IMR-90 (cell line): ENCODE data around the gene RFPL4A. TPM values are rescaled to one million over a fixed set of nuclear protein-coding genes. Genes with fewer than 3 reads are reported as not detected.
"Not testable (repeated sequence)": the region's sequence is repeated elsewhere in the genome, so short reads cannot be mapped to it uniquely, and the experiment has no call there.

Source experiments
- ATAC-seq: fragments of 200-7000 bp; cut with Tn5 transposase; 2 replicates; pipeline ENCODE4 v1.9.1; 2020; ENCODE audit warnings: low read depth, mild to moderate bottlenecking, moderate library complexity
- Bru-seq: library from RNA; stranded (reverse); fragments of 400-500 nt; gene quantifications from one replicate; lab custom pipeline; 2021; lab: Mats Ljungman, UMichigan
- BruChase-seq, 2 experiments: library from RNA; stranded (reverse); fragments of 400-500 nt; gene quantifications; one replicate each; lab custom pipeline; 2021; lab: Mats Ljungman, UMichigan
- BruUV-seq: library from RNA; stranded (reverse); fragments of 400-500 nt; replicated peaks from 2 replicates; lab custom pipeline; 2021; lab: Mats Ljungman, UMichigan
- CTCF ChIA-PET: fragments of 300-600 bp; formaldehyde crosslinking; extraction: SDS; loops from one replicate; lab custom pipeline; 2021; ENCODE audit warnings: antibody characterized with exemption; lab: Yijun Ruan, JAX
- POLR2A ChIA-PET: fragments of 300-600 bp; sonication (Branson Sonifier 250); formaldehyde crosslinking; loops from one replicate; lab custom pipeline; 2022; ENCODE audit warnings: antibody characterized with exemption; ENCODE audit not compliant: unreplicated experiment; lab: Charles Lee
- DNase-seq: peaks from one replicate; pipeline ENCODE4 v3.0.0; 2013
- H2AFZ ChIP-seq: replicated peaks from 2 replicates; pipeline ENCODE3; 2013; ENCODE audit warnings: low read length, mild to moderate bottlenecking; ENCODE audit not compliant: poor library complexity
- H2AK5ac ChIP-seq: 2 replicates; pipeline ENCODE4 v1.6.1; 2013; ENCODE audit warnings: low read depth, low read length, inconsistent platforms
- H2AK9ac ChIP-seq: replicated peaks from 2 replicates; pipeline ENCODE3; 2013; ENCODE audit warnings: mild to moderate bottlenecking, low read depth, low read length, moderate library complexity; ENCODE audit not compliant: poor library complexity
- H2BK120ac ChIP-seq: 2 replicates; pipeline ENCODE4 v1.6.1; 2013; ENCODE audit warnings: low read depth, low read length, inconsistent platforms
- H2BK15ac ChIP-seq: 3 replicates; pipeline ENCODE4 v1.6.1; 2013; ENCODE audit warnings: low read depth, low read length, inconsistent platforms
- H2BK20ac ChIP-seq: 2 replicates; pipeline ENCODE4 v1.6.1; 2013; ENCODE audit warnings: low read depth, mild to moderate bottlenecking, inconsistent platforms, low read length, moderate library complexity
- H2BK5ac ChIP-seq: 2 replicates; pipeline ENCODE4 v1.6.1; 2013; ENCODE audit warnings: mild to moderate bottlenecking, low read depth, low read length, inconsistent platforms; ENCODE audit not compliant: poor library complexity, severe bottlenecking
- H3K14ac ChIP-seq: replicated peaks from 2 replicates; pipeline ENCODE4 v1.6.1; 2013; ENCODE audit warnings: low read depth, low read length, inconsistent platforms
- H3K18ac ChIP-seq: 2 replicates; pipeline ENCODE4 v1.6.1; 2013; ENCODE audit warnings: low read depth, low read length, control low read depth
- H3K23ac ChIP-seq: 2 replicates; pipeline ENCODE4 v1.6.1; 2013; ENCODE audit warnings: low read depth, low read length, inconsistent platforms
- H3K27ac ChIP-seq: 2 replicates; pipeline ENCODE4 v1.5.1; 2013; ENCODE audit warnings: mild to moderate bottlenecking, control low read depth, low read length; ENCODE audit not compliant: insufficient read depth
- H3K27me3 ChIP-seq: 2 replicates; pipeline ENCODE4 v1.6.1; 2013; ENCODE audit warnings: low read length; ENCODE audit not compliant: control insufficient read depth, insufficient read depth
- H3K36me3 ChIP-seq: 2 replicates; pipeline ENCODE4 v1.6.1; 2013; ENCODE audit warnings: low read length, mixed read lengths; ENCODE audit not compliant: control insufficient read depth, insufficient read depth
- H3K4ac ChIP-seq: 2 replicates; pipeline ENCODE4 v1.6.1; 2013; ENCODE audit warnings: low read depth, low read length, inconsistent platforms
- H3K4me1 ChIP-seq: 2 replicates; pipeline ENCODE4 v1.6.1; 2013; ENCODE audit warnings: low read length, mixed read lengths; ENCODE audit not compliant: control insufficient read depth, insufficient read depth
- H3K4me2 ChIP-seq: 2 replicates; pipeline ENCODE4 v1.6.1; 2013; ENCODE audit warnings: low read depth, mild to moderate bottlenecking, control low read depth, low read length, moderate library complexity
- H3K4me3 ChIP-seq: 2 replicates; pipeline ENCODE4 v1.5.1; 2013; ENCODE audit warnings: low read depth, mild to moderate bottlenecking, control low read depth, low read length, moderate library complexity; ENCODE audit not compliant: insufficient read depth
- H3K56ac ChIP-seq: 2 replicates; pipeline ENCODE4 v1.6.1; 2013; ENCODE audit warnings: low read length, inconsistent platforms; ENCODE audit not compliant: insufficient read depth; ENCODE audit errors: extremely low read depth
- H3K79me1 ChIP-seq, 2 experiments: 2 replicates each; pipeline ENCODE4 v1.6.1; 2013; ENCODE audit warnings: low read length in 2 of 2, inconsistent platforms in 1 of 2, low read depth in 1 of 2
- H3K9ac ChIP-seq: 2 replicates; pipeline ENCODE4 v1.6.1; 2013; ENCODE audit warnings: low read depth, low read length, control low read depth
- H3K9me1 ChIP-seq: 2 replicates; pipeline ENCODE4 v1.6.1; 2013; ENCODE audit warnings: low read length, inconsistent platforms; ENCODE audit not compliant: insufficient read depth
- H3K9me3 ChIP-seq: 2 replicates; pipeline ENCODE4 v1.6.1; 2013; ENCODE audit warnings: low read length; ENCODE audit not compliant: control insufficient read depth, insufficient read depth
- H4K20me1 ChIP-seq: 2 replicates; pipeline ENCODE4 v1.6.1; 2013; ENCODE audit warnings: low read length, inconsistent platforms; ENCODE audit not compliant: insufficient read depth
- H4K5ac ChIP-seq: 2 replicates; pipeline ENCODE4 v1.6.1; 2013; ENCODE audit warnings: mild to moderate bottlenecking, low read depth, low read length, control low read depth
- H4K8ac ChIP-seq, 2 experiments: 2 replicates each; pipeline ENCODE4 v1.6.1; 2013; ENCODE audit warnings: low read depth in 2 of 2, low read length in 2 of 2, control low read depth in 1 of 2, inconsistent platforms in 1 of 2
- H4K91ac ChIP-seq: 2 replicates; pipeline ENCODE4 v1.6.1; 2013; ENCODE audit warnings: low read depth, low read length, inconsistent platforms; ENCODE audit not compliant: insufficient read depth
- WGBS, 2 experiments: methylation state at CpG; one replicate each; pipeline versions ENCODE4 v1.1.5 to v1.1.7; 2013; ENCODE audit warnings: missing lambda C conversion rate in 2 of 2; ENCODE audit not compliant: insufficient read length in 1 of 2; ENCODE audit errors: extremely low coverage in 2 of 2; 5-methylcytosine and 5-hydroxymethylcytosine counted together
- dilution Hi-C: fragments of 300-500 bp; cut with HindIII; formaldehyde crosslinking; loops from one replicate; pipeline ENCODE4 v1.14.3; 2018; ENCODE audit warnings: low sequenced_read_pairs; ENCODE audit not compliant: unreplicated experiment
- in situ Hi-C: fragments of 300-500 bp; cut with MboI; formaldehyde crosslinking; loops from 3 replicates; pipeline ENCODE4 v1.14.3; 2019; ENCODE audit warnings: low sequenced_read_pairs, inconsistent platforms, mixed read lengths
- intact Hi-C: fragments of 100-400 bp; cut with micrococcal nuclease; formaldehyde crosslinking; loops from 2 replicates; pipeline ENCODE4 v1.10.0; 2022
- long read RNA-seq: library from polyadenylated mRNA; unstranded; transcript quantifications from one replicate; pipeline ENCODE4 v2.0.0, GENCODE V29; 2021; ENCODE audit not compliant: unreplicated experiment
- polyA plus RNA-seq, 3 experiments: library from polyadenylated mRNA; depleted of rRNA; stranded (reverse); fragments of >200 nt; gene quantifications; 2 replicates each; pipeline ENCODE4 v1.2.3, GENCODE V29; 2012; ENCODE audit warnings: low replicate concordance in 1 of 3
- total RNA-seq: library from RNA; depleted of rRNA; stranded (reverse); fragments of >200 nt; gene quantifications from 2 replicates; pipeline ENCODE4 v1.2.3, GENCODE V29; 2012; rRNA removed

The RFPL4A gene
- total RNA-seq (not detected in 2 replicates), polyA plus RNA-seq (2012; rRNA removed) (0.07 TPM in 1 of 2 replicates, not detected in the other), Bru-seq, nascent RNA (not detected), BruChase-seq, experiment 1, labeled RNA remaining after a 6-hour chase (not detected), BruChase-seq, experiment 2, labeled RNA remaining after a 2-hour chase (not detected)
- 0.05 TPM in 1 of 2 replicates, not detected in the other for polyA plus RNA-seq (2012; cell fraction: cytosol; rRNA removed)
- polyA plus RNA-seq (2012; cell fraction: nucleus; rRNA removed; ENCODE audit: low replicate concordance), result not detected in 2 replicates
- long read RNA-seq, partial matches to known transcripts, result 0 of 1 reads
- long read RNA-seq, other reads (novel, unspliced or antisense), result 0 of 1 reads

- BruUV-seq, H4K5ac ChIP-seq, H4K91ac ChIP-seq, ATAC-seq, H2AK5ac ChIP-seq, H3K9ac ChIP-seq, H3K27me3 ChIP-seq, H3K18ac ChIP-seq, in situ Hi-C loops, CTCF ChIA-PET, dilution Hi-C loops, H3K4me1 ChIP-seq, H4K8ac ChIP-seq, H3K56ac ChIP-seq, DNase-seq, H3K9me3 ChIP-seq, H3K79me1 ChIP-seq, H3K4ac ChIP-seq, H3K4me2 ChIP-seq, H3K27ac ChIP-seq, H2BK5ac ChIP-seq, H2AFZ ChIP-seq, H3K36me3 ChIP-seq, H2BK120ac ChIP-seq, H2AK9ac ChIP-seq, H3K4me3 ChIP-seq, H2BK15ac ChIP-seq, H3K9me1 ChIP-seq, H3K23ac ChIP-seq, POLR2A ChIA-PET, H4K20me1 ChIP-seq, intact Hi-C loops, H2BK20ac ChIP-seq, H3K14ac ChIP-seq: not testable (repeated sequence)
- no CpG with 5 or more reads among the region's 3 CpGs for WGBS, 2 experiments
These were observed at the start of gene RFPL4A for GRCh38 chr19:55758797-55759196. Gene RFPL4A, plus strand, starts transcription at chr19:55759097. Its CDS starts 2,704 bp downstream, at chr19:55761801.
